Measurements from ENCODE around the gene FRS3.

The FRS3 gene

GRCh38 chr6:41763470-41763869 lies 16.2 kb downstream of the FRS3 start:
- Histone ChIP-seq H3K79me2 (ENCODE audit: insufficient read depth, low read length) (no peaks in the 10 kb centered on the region), H3K9ac (ENCODE audit: low read depth, low read length, poor library complexity, severe bottlenecking) (no peak overlapping the region), H2AFZ (ENCODE audit: low read length) (no peak overlapping the region), H3K36me3 (ENCODE audit: insufficient read depth, low read length) (no peaks in the 10 kb centered on the region), H3K4me2 (ENCODE audit: low read depth, low read length, poor library complexity, severe bottlenecking) (no peak overlapping the region), H3K9me3 (ENCODE audit: insufficient read depth, low read depth, low read length) (no peaks in the 10 kb centered on the region), H3K4me3 (ENCODE audit: low read length, poor library complexity, severe bottlenecking) (no peak overlapping the region), H3K4me1 (ENCODE audit: insufficient read depth, low read length, poor library complexity, severe bottlenecking) (peaks cover 23% of the 10 kb centered on the region), H4K20me1 (ENCODE audit: insufficient read depth, low read length, poor library complexity, severe bottlenecking) (no peaks in the 10 kb centered on the region), H3K9me2 (replicated peaks; ENCODE audit: low read depth, low read length) (no peaks in the 10 kb centered on the region), H3K27me3 (ENCODE audit: insufficient read depth, low read length, poor library complexity, severe bottlenecking) (no peaks in the 10 kb centered on the region), H3F3A (ENCODE audit: low read depth) (no peaks in the 10 kb centered on the region)
- TF ChIP-seq EZH2phosphoT487 (IDR thresholded peaks at IDR 0.05; ENCODE audit: borderline replicate concordance), result no peak
- TF ChIP-seq, protein P1, sequence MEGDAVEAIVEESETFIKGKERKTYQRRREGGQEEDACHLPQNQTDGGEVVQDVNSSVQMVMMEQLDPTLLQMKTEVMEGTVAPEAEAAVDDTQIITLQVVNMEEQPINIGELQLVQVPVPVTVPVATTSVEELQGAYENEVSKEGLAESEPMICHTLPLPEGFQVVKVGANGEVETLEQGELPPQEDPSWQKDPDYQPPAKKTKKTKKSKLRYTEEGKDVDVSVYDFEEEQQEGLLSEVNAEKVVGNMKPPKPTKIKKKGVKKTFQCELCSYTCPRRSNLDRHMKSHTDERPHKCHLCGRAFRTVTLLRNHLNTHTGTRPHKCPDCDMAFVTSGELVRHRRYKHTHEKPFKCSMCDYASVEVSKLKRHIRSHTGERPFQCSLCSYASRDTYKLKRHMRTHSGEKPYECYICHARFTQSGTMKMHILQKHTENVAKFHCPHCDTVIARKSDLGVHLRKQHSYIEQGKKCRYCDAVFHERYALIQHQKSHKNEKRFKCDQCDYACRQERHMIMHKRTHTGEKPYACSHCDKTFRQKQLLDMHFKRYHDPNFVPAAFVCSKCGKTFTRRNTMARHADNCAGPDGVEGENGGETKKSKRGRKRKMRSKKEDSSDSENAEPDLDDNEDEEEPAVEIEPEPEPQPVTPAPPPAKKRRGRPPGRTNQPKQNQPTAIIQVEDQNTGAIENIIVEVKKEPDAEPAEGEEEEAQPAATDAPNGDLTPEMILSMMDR (conservative IDR thresholded peaks at IDR 0.05; ENCODE audit: low read length), result no peak

DNA sequence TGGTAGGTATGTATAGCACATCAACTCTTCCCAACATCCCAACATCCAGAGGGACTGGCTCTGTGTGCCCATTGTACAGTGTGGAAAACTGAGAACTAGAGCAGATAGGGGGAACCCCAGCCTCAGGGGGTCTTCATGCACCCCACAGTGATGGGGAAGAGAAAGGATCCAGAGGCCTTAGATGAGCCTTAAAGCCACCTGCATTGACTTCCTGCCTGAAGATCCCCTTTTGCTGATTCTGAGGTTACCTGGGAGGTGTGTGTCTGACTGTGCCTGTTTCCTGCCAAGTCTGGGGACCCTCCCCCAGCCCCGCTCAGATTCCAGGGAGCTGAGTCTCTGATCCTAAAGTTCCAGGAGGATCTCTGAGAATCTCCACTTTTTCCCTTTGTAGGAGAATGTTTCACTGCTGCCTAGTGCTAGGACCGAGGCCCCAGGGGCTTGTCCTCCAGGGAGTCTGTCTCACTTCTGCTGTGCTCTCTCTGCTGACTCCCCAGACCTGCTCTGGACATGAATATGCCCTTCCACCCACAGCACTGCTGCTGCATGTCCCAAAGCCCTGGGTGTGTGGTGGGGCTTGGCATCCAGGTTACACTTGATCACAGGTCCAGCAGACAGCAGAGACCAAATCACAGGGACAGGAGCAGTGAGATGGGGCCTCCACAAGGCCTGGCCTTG lies 19.7 kb downstream of the FRS3 start:
- H3K4me1 ChIP-seq (ENCODE audit: insufficient read depth, low read length, poor library complexity, severe bottlenecking), result peaks cover 21% of the 10 kb centered on the region
- H3K36me3 ChIP-seq (ENCODE audit: insufficient read depth, low read length), result no peaks in the 10 kb centered on the region

DNA sequence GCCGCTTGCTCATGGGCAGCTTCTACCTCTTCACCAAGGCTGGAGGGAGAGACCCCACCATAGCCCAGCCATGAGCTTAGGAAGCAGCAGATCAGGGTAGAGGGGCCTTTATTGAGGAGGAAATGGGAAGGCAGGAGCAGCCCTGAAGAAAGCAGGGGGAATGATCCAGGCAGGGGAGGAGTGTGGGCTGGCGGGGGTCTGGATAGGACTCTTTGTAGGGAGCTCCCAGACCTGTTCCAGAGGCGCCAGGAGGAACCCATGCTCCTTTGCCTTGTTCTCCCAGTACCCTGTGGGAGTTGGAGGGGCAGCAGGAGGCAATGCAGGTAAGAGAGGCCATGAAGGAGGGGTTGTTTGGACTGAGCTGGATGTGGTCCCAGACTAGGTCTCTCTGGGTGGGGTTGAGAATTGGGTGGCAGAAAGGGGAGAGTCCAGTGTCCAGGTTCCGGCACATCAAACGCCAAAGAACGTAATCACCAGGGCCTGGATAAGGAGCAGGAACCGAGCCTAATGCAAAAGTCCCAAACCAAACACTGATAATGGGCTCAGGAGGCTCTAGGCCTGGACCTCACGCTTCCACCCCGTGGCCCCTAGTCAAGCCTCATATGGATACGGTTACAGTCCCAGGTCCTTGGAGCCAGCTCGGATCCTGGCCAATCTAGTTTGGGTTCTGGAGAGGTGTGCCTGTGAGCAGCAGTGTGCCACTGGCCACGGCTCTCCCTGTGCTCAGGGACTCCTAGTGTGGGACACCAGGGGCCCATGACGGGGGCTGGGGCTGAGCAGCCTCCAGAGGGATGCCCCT lies 20.4 kb downstream of the FRS3 start:
- no peak for TF ChIP-seq EZH2phosphoT487 (IDR thresholded peaks at IDR 0.05; ENCODE audit: borderline replicate concordance)
- TF ChIP-seq, protein P1 (conservative IDR thresholded peaks at IDR 0.05; ENCODE audit: low read length), result no peak

More for the DNA sequence above, 19.7 kb downstream of the FRS3 start:
- Histone ChIP-seq H3K9ac (ENCODE audit: low read depth, low read length, poor library complexity, severe bottlenecking) (no peak overlapping the region), H4K20me1 (ENCODE audit: insufficient read depth, low read length, poor library complexity, severe bottlenecking) (no peaks in the 10 kb centered on the region), H3K79me2 (ENCODE audit: insufficient read depth, low read length) (no peaks in the 10 kb centered on the region), H3F3A (ENCODE audit: low read depth) (no peaks in the 10 kb centered on the region), H3K9me3 (ENCODE audit: insufficient read depth, low read depth, low read length) (no peaks in the 10 kb centered on the region), H3K4me3 (ENCODE audit: low read length, poor library complexity, severe bottlenecking) (no peak overlapping the region), H3K27me3 (ENCODE audit: insufficient read depth, low read length, poor library complexity, severe bottlenecking) (no peaks in the 10 kb centered on the region), H3K4me2 (ENCODE audit: low read depth, low read length, poor library complexity, severe bottlenecking) (no peak overlapping the region), H3K9me2 (replicated peaks; ENCODE audit: low read depth, low read length) (no peaks in the 10 kb centered on the region), H2AFZ (ENCODE audit: low read length) (no peak overlapping the region)
- TF ChIP-seq, protein P1 (conservative IDR thresholded peaks at IDR 0.05; ENCODE audit: low read length), result no peak
- TF ChIP-seq EZH2phosphoT487 (IDR thresholded peaks at IDR 0.05; ENCODE audit: borderline replicate concordance), result no peak

More for the DNA sequence above, 20.4 kb downstream of the FRS3 start:
- Histone ChIP-seq H3K79me2 (ENCODE audit: insufficient read depth, low read length) (no peaks in the 10 kb centered on the region), H4K20me1 (ENCODE audit: insufficient read depth, low read length, poor library complexity, severe bottlenecking) (no peaks in the 10 kb centered on the region), H2AFZ (ENCODE audit: low read length) (no peak overlapping the region), H3K27me3 (ENCODE audit: insufficient read depth, low read length, poor library complexity, severe bottlenecking) (no peaks in the 10 kb centered on the region), H3K9me3 (ENCODE audit: insufficient read depth, low read depth, low read length) (no peaks in the 10 kb centered on the region), H3K36me3 (ENCODE audit: insufficient read depth, low read length) (no peaks in the 10 kb centered on the region), H3K9me2 (replicated peaks; ENCODE audit: low read depth, low read length) (no peaks in the 10 kb centered on the region), H3K4me3 (ENCODE audit: low read length, poor library complexity, severe bottlenecking) (no peak overlapping the region), H3F3A (ENCODE audit: low read depth) (no peaks in the 10 kb centered on the region), H3K4me1 (ENCODE audit: insufficient read depth, low read length, poor library complexity, severe bottlenecking) (peaks cover 21% of the 10 kb centered on the region), H3K4me2 (ENCODE audit: low read depth, low read length, poor library complexity, severe bottlenecking) (no peak overlapping the region), H3K9ac (ENCODE audit: low read depth, low read length, poor library complexity, severe bottlenecking) (no peak overlapping the region)
